Measurements from ENCODE around the gene WNT3. TPM values are rescaled to one million over a fixed set of nuclear protein-coding genes. Genes with fewer than 3 reads are reported as not detected.

Gene WNT3
- total and polyA plus RNA-seq, 4 donors: 0.19 to 4.3 (median 2.7) TPM

GRCh38 chr17:46726206-46726605, 92.3 kb downstream of the WNT3 start:
- WGBS: 92% methylated on average over 3 of the region's 3 CpGs
- no peak overlapping the region for H3K9ac ChIP-seq (ENCODE audit: low read depth in 1 of 2, low read length in 2 of 2)
- no peaks in the 10 kb centered on the region for H3K9me3 ChIP-seq (ENCODE audit: control insufficient read depth in 4 of 4, low read length in 3 of 4)
- TF ChIP-seq FOXA2 (IDR thresholded peaks at IDR 0.05) (no peak), EGR1 (IDR thresholded peaks at IDR 0.05; ENCODE audit: low read depth in 2 of 2) (no peak), YY1 (IDR thresholded peaks at IDR 0.05) (no peak), NR2F2 (IDR thresholded peaks at IDR 0.05) (no peak), HNF4G (IDR thresholded peaks at IDR 0.05) (no peak), HNF4A (conservative IDR thresholded peaks at IDR 0.05) (no peak), GABPA (IDR thresholded peaks at IDR 0.05 in 1 of 2, conservative IDR thresholded peaks at IDR 0.05 in 1 of 2) (no peak), SP1 (IDR thresholded peaks at IDR 0.05) (no peak), RXRA (IDR thresholded peaks at IDR 0.05) (no peak), RAD21 (IDR thresholded peaks at IDR 0.05) (no peak), JUND (IDR thresholded peaks at IDR 0.05) (no peak), TAF1 (conservative IDR thresholded peaks at IDR 0.05) (no peak), FOXA1 (IDR thresholded peaks at IDR 0.05) (no peak), ZBTB33 (IDR thresholded peaks at IDR 0.05) (no peak)
- TF ChIP-seq, protein P1, sequence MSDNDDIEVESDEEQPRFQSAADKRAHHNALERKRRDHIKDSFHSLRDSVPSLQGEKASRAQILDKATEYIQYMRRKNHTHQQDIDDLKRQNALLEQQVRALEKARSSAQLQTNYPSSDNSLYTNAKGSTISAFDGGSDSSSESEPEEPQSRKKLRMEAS (IDR thresholded peaks at IDR 0.05): no peak
- TF ChIP-seq, protein P2, sequence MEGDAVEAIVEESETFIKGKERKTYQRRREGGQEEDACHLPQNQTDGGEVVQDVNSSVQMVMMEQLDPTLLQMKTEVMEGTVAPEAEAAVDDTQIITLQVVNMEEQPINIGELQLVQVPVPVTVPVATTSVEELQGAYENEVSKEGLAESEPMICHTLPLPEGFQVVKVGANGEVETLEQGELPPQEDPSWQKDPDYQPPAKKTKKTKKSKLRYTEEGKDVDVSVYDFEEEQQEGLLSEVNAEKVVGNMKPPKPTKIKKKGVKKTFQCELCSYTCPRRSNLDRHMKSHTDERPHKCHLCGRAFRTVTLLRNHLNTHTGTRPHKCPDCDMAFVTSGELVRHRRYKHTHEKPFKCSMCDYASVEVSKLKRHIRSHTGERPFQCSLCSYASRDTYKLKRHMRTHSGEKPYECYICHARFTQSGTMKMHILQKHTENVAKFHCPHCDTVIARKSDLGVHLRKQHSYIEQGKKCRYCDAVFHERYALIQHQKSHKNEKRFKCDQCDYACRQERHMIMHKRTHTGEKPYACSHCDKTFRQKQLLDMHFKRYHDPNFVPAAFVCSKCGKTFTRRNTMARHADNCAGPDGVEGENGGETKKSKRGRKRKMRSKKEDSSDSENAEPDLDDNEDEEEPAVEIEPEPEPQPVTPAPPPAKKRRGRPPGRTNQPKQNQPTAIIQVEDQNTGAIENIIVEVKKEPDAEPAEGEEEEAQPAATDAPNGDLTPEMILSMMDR (IDR thresholded peaks at IDR 0.05; ENCODE audit: low read depth, low read length, missing input control): no peak
- TF ChIP-seq, protein P3, sequence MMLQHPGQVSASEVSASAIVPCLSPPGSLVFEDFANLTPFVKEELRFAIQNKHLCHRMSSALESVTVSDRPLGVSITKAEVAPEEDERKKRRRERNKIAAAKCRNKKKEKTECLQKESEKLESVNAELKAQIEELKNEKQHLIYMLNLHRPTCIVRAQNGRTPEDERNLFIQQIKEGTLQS (IDR thresholded peaks at IDR 0.05): no peak
- TF ChIP-seq, protein P4, sequence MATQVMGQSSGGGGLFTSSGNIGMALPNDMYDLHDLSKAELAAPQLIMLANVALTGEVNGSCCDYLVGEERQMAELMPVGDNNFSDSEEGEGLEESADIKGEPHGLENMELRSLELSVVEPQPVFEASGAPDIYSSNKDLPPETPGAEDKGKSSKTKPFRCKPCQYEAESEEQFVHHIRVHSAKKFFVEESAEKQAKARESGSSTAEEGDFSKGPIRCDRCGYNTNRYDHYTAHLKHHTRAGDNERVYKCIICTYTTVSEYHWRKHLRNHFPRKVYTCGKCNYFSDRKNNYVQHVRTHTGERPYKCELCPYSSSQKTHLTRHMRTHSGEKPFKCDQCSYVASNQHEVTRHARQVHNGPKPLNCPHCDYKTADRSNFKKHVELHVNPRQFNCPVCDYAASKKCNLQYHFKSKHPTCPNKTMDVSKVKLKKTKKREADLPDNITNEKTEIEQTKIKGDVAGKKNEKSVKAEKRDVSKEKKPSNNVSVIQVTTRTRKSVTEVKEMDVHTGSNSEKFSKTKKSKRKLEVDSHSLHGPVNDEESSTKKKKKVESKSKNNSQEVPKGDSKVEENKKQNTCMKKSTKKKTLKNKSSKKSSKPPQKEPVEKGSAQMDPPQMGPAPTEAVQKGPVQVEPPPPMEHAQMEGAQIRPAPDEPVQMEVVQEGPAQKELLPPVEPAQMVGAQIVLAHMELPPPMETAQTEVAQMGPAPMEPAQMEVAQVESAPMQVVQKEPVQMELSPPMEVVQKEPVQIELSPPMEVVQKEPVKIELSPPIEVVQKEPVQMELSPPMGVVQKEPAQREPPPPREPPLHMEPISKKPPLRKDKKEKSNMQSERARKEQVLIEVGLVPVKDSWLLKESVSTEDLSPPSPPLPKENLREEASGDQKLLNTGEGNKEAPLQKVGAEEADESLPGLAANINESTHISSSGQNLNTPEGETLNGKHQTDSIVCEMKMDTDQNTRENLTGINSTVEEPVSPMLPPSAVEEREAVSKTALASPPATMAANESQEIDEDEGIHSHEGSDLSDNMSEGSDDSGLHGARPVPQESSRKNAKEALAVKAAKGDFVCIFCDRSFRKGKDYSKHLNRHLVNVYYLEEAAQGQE (IDR thresholded peaks at IDR 0.05): no peak
- no peaks in the 10 kb centered on the region for H3K4me1 ChIP-seq (ENCODE audit: control insufficient read depth in 4 of 4, insufficient read depth in 4 of 4, low read length in 3 of 4)
- no peak overlapping the region for H3K27ac ChIP-seq (ENCODE audit: low read depth in 1 of 2, low read length in 2 of 2)
- H3K36me3 ChIP-seq (ENCODE audit: control insufficient read depth in 4 of 4, insufficient read depth in 3 of 4, low read depth in 1 of 4, low read length in 3 of 4): peaks cover 0 to 12% (median 3%) of the 10 kb centered on the region in 4 donors
- no peaks in the 10 kb centered on the region for H3K27me3 ChIP-seq (ENCODE audit: control insufficient read depth in 4 of 4, insufficient read depth in 4 of 4, low read length in 3 of 4)
- no peak for DNase-seq (ENCODE audit: low spot score)
- no peak overlapping the region for H3K4me3 ChIP-seq (ENCODE audit: low read depth in 1 of 3, low read length in 3 of 3)
